Measurements from ENCODE around the gene KAT8.

- TF ChIP-seq ADNP (CRISPR knock-in tag; IDR thresholded peaks at IDR 0.05), result no peak
- TF ChIP-seq E2F5 (CRISPR knock-in tag; conservative IDR thresholded peaks at IDR 0.05), result no peak
- no peak for TF ChIP-seq MBD4 (IDR thresholded peaks at IDR 0.05; ENCODE audit: borderline replicate concordance, low read length)
Measured at GRCh38 chr16:31135535-31136286, 18.2 kb downstream of the KAT8 start, which contains the start of gene PRSS8.

Data from HepG2 (cell line).